ENCODE results near the gene OGFR. TPM values are rescaled to one million over a fixed set of nuclear protein-coding genes. Genes with fewer than 3 reads are reported as not detected.

The OGFR gene
- total and polyA plus RNA-seq, 2 experiments from 2014 or later = 9.6 to 50.6 TPM

GRCh38 chr20:62790075-62790474, 14.6 kb upstream of the OGFR start:
- TF ChIP-seq NANOG (IDR thresholded peaks at IDR 0.05; ENCODE audit: borderline replicate concordance) (no peak), JUNB (IDR thresholded peaks at IDR 0.05; ENCODE audit: unreplicated experiment) (no peak), CTCF (conservative IDR thresholded peaks at IDR 0.05; ENCODE audit: low read depth in 2 of 2) (no peak), POLR2AphosphoS5 (IDR thresholded peaks at IDR 0.05; ENCODE audit: low read depth) (no peak), STAT1 (IDR thresholded peaks at IDR 0.05; ENCODE audit: unreplicated experiment) (no peak), REST (IDR thresholded peaks at IDR 0.05; ENCODE audit: unreplicated experiment) (no peak), ZNF114 (CRISPR knock-in tag; IDR thresholded peaks at IDR 0.05) (no peak), EZH2 (IDR thresholded peaks at IDR 0.05; ENCODE audit: low read depth, unreplicated experiment) (no peak), CREB1 (CRISPR knock-in tag; IDR thresholded peaks at IDR 0.05; ENCODE audit: low read depth) (no peak), EZH2phosphoT487 (IDR thresholded peaks at IDR 0.05; ENCODE audit: unreplicated experiment) (no peak), ZNF331 (CRISPR knock-in tag; IDR thresholded peaks at IDR 0.05; ENCODE audit: low read depth) (no peak)
- Histone ChIP-seq H3K4me1 (ENCODE audit: insufficient read depth) (no peaks in the 10 kb centered on the region; the same call in 1 of the 2 replicates), H3K9me2 (ENCODE audit: insufficient read depth) (no peaks in the 10 kb centered on the region), H3K27me3 (ENCODE audit: insufficient read depth) (peaks cover 6% of the 10 kb centered on the region), H3F3A (replicated peaks; ENCODE audit: low read depth) (peaks cover 9% of the 10 kb centered on the region; the same call in 1 of the 2 replicates), H3K4me2 (no peak overlapping the region), H4K20me1 (replicated peaks; ENCODE audit: insufficient read depth) (no peaks in the 10 kb centered on the region), H3K79me2 (replicated peaks; ENCODE audit: insufficient read depth) (no peaks in the 10 kb centered on the region), H2AFZ (no peak overlapping the region), H3K36me3 (ENCODE audit: insufficient read depth) (no peaks in the 10 kb centered on the region), H3K27ac (ENCODE audit: low read depth) (no peak overlapping the region), H3K4me3 (no peak overlapping the region)
- DNase-seq (ENCODE audit: low spot score) (no peak), ATAC-seq (no peak)
- H3K4me1 Mint-ChIP-seq = peaks cover 10% of the 10 kb centered on the region
- peaks cover 20% of the 10 kb centered on the region for H3K27me3 Mint-ChIP-seq (ENCODE audit: insufficient read depth, low read depth, poor library complexity)
- no peaks in the 10 kb centered on the region for H3K36me3 Mint-ChIP-seq (ENCODE audit: low read depth)
- no peak overlapping the region for H3K27ac Mint-ChIP-seq
- H3K4me3 Mint-ChIP-seq = no peak overlapping the region
- H3K9me3 Mint-ChIP-seq = no peaks in the 10 kb centered on the region

All from GM23338 (cell line).